ENCODE measurements around the gene WDR7.

The WDR7 gene

DNA sequence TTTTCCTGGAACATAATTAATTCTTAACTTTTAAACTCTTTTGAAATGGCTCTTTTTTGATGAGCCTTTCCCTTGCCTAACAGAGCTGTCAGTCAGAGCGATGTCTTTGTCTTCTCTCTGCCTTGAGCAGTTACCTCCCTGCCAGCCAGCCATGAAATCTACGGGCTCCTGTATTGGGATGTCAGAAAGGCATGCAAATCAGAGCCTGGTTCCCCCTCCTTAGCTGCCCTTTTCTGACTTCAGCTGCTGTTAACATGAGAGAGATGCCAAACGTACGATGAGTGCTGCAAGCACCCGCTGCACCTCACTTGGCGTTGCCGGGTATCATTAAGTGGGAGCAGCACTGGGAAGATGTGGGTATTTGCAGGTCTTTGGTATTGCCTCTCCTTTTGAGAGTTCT is 364.3 kb downstream of the WDR7 start:
- DNase-seq (ENCODE audit: extremely low read depth, low read depth) = no peak
- TF ChIP-seq, protein P1, sequence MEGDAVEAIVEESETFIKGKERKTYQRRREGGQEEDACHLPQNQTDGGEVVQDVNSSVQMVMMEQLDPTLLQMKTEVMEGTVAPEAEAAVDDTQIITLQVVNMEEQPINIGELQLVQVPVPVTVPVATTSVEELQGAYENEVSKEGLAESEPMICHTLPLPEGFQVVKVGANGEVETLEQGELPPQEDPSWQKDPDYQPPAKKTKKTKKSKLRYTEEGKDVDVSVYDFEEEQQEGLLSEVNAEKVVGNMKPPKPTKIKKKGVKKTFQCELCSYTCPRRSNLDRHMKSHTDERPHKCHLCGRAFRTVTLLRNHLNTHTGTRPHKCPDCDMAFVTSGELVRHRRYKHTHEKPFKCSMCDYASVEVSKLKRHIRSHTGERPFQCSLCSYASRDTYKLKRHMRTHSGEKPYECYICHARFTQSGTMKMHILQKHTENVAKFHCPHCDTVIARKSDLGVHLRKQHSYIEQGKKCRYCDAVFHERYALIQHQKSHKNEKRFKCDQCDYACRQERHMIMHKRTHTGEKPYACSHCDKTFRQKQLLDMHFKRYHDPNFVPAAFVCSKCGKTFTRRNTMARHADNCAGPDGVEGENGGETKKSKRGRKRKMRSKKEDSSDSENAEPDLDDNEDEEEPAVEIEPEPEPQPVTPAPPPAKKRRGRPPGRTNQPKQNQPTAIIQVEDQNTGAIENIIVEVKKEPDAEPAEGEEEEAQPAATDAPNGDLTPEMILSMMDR (IDR thresholded peaks at IDR 0.05; ENCODE audit: low read depth, low read length) = no peak

DNA sequence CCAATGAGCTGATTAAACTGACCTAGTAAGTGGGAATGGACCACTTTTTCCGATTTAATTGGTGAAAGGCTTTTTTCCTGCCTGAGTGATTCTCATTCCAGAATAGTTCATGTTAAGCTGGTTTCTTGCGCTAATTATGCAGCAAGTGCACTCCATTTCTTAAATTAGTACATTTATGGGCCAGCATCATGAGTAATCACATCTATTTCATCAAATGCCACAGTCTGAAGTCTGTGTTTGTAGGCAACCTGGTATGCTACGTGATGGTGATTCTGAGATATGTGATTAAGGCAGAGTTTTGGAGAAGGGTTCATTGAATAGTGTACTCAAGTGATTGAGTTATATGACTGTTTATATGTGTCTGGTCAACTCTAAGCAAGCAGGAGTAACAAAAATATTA is 367.7 kb downstream of the WDR7 start:
- TF ChIP-seq, protein P1 (IDR thresholded peaks at IDR 0.05; ENCODE audit: low read depth, low read length) = no peak
- DNase-seq (ENCODE audit: extremely low read depth, low read depth) = no peak

DNA sequence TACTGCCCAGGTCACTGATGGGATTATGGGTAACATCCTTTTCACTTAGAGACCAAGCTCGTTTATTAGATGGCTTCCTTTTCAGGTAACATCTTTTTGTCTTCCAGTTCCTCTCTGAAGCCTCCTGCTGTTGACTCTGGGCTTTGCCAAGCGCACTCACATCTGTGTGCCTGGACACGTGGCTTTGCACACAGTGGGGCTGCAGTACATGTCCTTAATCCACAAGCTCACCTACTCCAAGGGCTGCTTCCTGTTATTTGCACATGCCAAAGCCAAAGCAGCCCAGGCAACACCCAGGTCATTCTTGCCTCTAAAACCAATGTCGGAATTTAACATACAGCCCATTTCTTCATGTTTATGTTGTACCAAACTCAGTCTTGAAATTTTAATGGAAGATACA is 371.6 kb downstream of the WDR7 start:
- TF ChIP-seq, protein P1 (IDR thresholded peaks at IDR 0.05; ENCODE audit: low read depth, low read length) = no peak
- no peak for DNase-seq (ENCODE audit: extremely low read depth, low read depth)

DNA sequence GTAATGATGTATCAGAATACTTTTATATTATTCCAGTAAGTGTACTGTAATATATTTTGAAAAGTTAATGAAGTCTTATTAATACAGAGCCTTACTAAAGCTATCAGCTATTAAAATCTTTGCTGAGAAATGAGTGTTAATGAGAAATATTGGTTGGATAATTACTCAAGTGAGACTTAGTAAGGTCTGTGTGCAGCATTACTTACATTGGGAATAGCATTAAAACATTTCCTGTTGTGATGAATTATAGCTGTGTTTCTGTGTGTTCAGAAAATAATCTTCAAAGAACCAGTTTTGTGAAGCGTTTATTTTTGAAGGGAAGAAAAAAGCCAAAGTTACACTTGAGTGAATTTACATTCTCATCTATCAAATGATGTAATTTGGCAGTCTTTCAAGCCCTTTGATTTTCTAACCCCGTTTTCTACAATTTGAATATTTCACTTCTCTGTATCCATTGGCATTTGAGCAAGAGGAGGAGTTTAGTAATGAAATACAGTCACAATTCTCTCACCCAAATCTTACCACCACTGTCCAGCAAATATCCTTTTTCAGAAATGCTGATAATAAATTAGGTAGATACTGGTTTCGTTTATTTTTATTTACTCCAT is 372.2 kb downstream of the WDR7 start:
- TF ChIP-seq, protein P1 (IDR thresholded peaks at IDR 0.05; ENCODE audit: low read depth, low read length) = no peak
- no peak for DNase-seq (ENCODE audit: extremely low read depth, low read depth)

DNA sequence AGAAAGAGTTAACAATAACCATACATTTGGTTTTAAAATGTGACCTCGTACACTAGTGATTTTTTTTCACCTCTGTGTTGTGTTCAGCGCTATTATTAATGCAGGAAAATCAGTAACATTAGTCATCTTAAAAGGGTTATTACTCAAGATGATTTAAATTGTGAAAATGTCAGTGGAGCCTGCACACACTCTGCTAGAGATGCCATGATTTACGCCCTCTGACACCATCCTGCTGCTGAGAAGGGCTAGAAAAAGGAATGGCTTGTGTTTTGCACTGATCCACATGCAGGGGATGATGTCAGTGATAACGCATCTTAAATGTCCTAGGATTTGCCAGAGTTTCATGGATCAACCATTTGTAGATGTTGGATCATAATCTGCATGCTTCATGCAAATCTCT is 374.4 kb downstream of the WDR7 start:
- TF ChIP-seq, protein P1 (IDR thresholded peaks at IDR 0.05; ENCODE audit: low read depth, low read length) = no peak

DNA sequence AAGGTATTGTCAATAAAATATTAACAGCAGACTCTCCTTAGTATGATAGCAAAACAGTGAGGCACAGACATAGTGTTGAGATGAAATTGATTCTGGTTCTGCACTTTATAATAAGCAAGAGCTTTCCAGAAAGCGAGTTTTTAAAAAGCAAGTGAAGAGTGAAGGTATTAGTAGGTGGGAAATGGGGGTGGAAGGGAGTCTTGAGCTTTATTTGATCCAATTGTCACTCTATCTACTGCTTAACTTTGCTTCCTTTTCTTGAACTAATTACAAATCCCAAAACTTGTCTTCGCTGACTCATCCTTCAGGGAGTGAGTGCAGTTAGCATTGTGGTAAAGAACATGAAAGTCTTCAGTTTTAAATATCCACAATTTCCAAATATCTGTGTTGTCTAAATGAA is 375.2 kb downstream of the WDR7 start:
- TF ChIP-seq, protein P1 (IDR thresholded peaks at IDR 0.05; ENCODE audit: low read depth, low read length) = no peak
- no peak for DNase-seq (ENCODE audit: extremely low read depth, low read depth)

More for the DNA sequence above, 374.4 kb downstream of the WDR7 start:
- no peak for DNase-seq (ENCODE audit: extremely low read depth, low read depth)

DNA sequence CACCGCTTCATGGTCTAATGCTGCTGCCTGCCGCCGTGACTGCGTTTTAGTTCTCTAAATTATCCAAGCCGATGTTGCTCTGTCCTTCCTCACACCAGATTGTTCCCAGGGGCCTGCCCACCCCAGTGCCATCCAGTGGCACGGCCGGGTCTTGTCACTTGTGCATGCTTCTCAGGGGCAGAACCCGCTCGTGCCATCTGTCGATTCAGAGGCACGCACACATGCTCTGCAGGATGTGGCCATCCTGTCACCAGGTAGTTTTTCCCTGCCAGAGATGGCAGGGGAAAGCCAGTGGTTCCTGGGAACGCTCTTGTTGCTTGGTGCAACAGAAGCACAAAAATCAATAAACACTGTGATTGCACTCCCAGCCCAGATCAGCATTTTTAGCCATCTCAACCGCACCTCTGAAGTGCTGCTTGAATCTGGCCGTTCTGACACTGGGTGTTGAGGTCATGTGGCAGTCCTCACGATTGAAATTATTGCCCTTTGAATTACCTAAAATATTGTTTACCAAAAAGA is 376.1 kb downstream of the WDR7 start:
- TF ChIP-seq, protein P1 (IDR thresholded peaks at IDR 0.05; ENCODE audit: low read depth, low read length) = no peak
- DNase-seq (ENCODE audit: extremely low read depth, low read depth) = no peak
